Activated CD8-positive, alpha-beta memory T cell treated with anti-CD3 and anti-CD28 coated beads for 36 hours (primary cell): ENCODE measurements around the gene PKP1. TPM values are rescaled to one million over a fixed set of nuclear protein-coding genes. Genes with fewer than 3 reads are reported as not detected.

Experiments used
- CTCF ChIA-PET: fragments of 350-600 bp; sonication (Branson Sonifier 250); formaldehyde crosslinking; loops from one replicate; lab custom pipeline; 2021; ENCODE audit warnings: antibody characterized with exemption; lab: Charles Lee
- POLR2A ChIA-PET: fragments of 350-600 bp; sonication (Branson Sonifier 250); formaldehyde crosslinking; loops from one replicate; lab custom pipeline; 2021; ENCODE audit warnings: antibody characterized with exemption; lab: Charles Lee
- total RNA-seq, 2 experiments: library from RNA; stranded (reverse); gene quantifications; one replicate each; pipeline ENCODE4 v1.2.3, GENCODE V29; 2021

The PKP1 gene
- total RNA-seq, 2 experiments from 2014 or later: not detected

- POLR2A ChIA-PET: no interaction called here
- CTCF ChIA-PET: no interaction called here
Measured at GRCh38 chr1:201274616-201275252, 8.6 kb upstream of the PKP1 start.

GRCh38 chr1:201275253-201275666 is 8.0 kb upstream of the PKP1 start:
- POLR2A ChIA-PET: no interaction called here
- CTCF ChIA-PET: no interaction called here

- POLR2A ChIA-PET: no interaction called here
Measured at GRCh38 chr1:201276891-201277290, 6.4 kb upstream of the PKP1 start.

GRCh38 chr1:201277441-201277840 is 5.9 kb upstream of the PKP1 start:
- ChIA-PET CTCF (no interaction called here), POLR2A (no interaction called here)

More at GRCh38 chr1:201276891-201277290, 6.4 kb upstream of the PKP1 start:
- CTCF ChIA-PET: no interaction called here

- POLR2A ChIA-PET: no interaction called here
- CTCF ChIA-PET: no interaction called here
Measured at GRCh38 chr1:201279313-201279712, 4.0 kb upstream of the PKP1 start.

GRCh38 chr1:201280884-201281283 is 2.4 kb upstream of the PKP1 start:
- POLR2A ChIA-PET: no interaction called here
- CTCF ChIA-PET: no interaction called here

- POLR2A ChIA-PET: no interaction called here
- CTCF ChIA-PET: no interaction called here
Measured at GRCh38 chr1:201281573-201281972, 1.7 kb upstream of the PKP1 start.

- POLR2A ChIA-PET: no interaction called here
- CTCF ChIA-PET: interaction anchor here (0.9 to 1.3 kb wide), 2 partner anchors 28 to 66 kb away, joined by 3 to 4 read pairs; no protein-coding TSS in a partner anchor
Measured at GRCh38 chr1:201282216-201282615, 1.1 kb upstream of the PKP1 start.

GRCh38 chr1:201283836-201284553 is 689 bp downstream of the PKP1 start:
- ChIA-PET POLR2A (no interaction called here), CTCF (no interaction called here)

GRCh38 chr1:201284636-201285035 is 1.3 kb downstream of the PKP1 start:
- CTCF ChIA-PET: no interaction called here
- POLR2A ChIA-PET: interaction anchor here (0.6 kb wide), 1 partner anchor 583 kb away, joined by 3 read pairs; no protein-coding TSS in a partner anchor

- ChIA-PET POLR2A (no interaction called here), CTCF (no interaction called here)
Measured at GRCh38 chr1:201285846-201286245, 2.5 kb downstream of the PKP1 start.

- CTCF ChIA-PET: no interaction called here
- POLR2A ChIA-PET: no interaction called here
Measured at GRCh38 chr1:201286445-201286844, 3.1 kb downstream of the PKP1 start.

GRCh38 chr1:201288007-201288406 is 4.7 kb downstream of the PKP1 start:
- ChIA-PET POLR2A (no interaction called here), CTCF (no interaction called here)

GRCh38 chr1:201288765-201289164 is 5.5 kb downstream of the PKP1 start:
- POLR2A ChIA-PET: no interaction called here
- CTCF ChIA-PET: no interaction called here

- ChIA-PET POLR2A (no interaction called here), CTCF (no interaction called here)
Measured at GRCh38 chr1:201290551-201290950, 7.2 kb downstream of the PKP1 start.

- ChIA-PET CTCF (no interaction called here), POLR2A (no interaction called here)
Measured at GRCh38 chr1:201291916-201292315, 8.6 kb downstream of the PKP1 start.

- ChIA-PET CTCF (no interaction called here), POLR2A (no interaction called here)
Measured at GRCh38 chr1:201294876-201295275, 11.6 kb downstream of the PKP1 start.

GRCh38 chr1:201295346-201295745 is 12.0 kb downstream of the PKP1 start:
- ChIA-PET POLR2A (no interaction called here), CTCF (no interaction called here)

GRCh38 chr1:201295861-201296260 is 12.6 kb downstream of the PKP1 start:
- ChIA-PET POLR2A (no interaction called here), CTCF (no interaction called here)

GRCh38 chr1:201296352-201296751 is 13.0 kb downstream of the PKP1 start:
- ChIA-PET CTCF (no interaction called here), POLR2A (no interaction called here)
